ENCODE results near the gene PTPRN. TPM values are rescaled to one million over a fixed set of nuclear protein-coding genes. Genes with fewer than 3 reads are reported as not detected.
"Not testable (repeated sequence)": the region's sequence is repeated elsewhere in the genome, so short reads cannot be mapped to it uniquely, and the experiment has no call there.

The PTPRN gene
- total and polyA plus RNA-seq, 2 experiments from 2014 or later, result 5.1 to 22.1 TPM

GRCh38 chr2:219287580-219288265, 21.5 kb downstream of the PTPRN start:
- peaks cover 8% of the 10 kb centered on the region for H3K27me3 Mint-ChIP-seq (ENCODE audit: insufficient read depth, low read depth, poor library complexity)
- ATAC-seq (no peak), DNase-seq (ENCODE audit: low spot score) (no peak)
- no peak for TF ChIP-seq STAT1 (IDR thresholded peaks at IDR 0.05; ENCODE audit: unreplicated experiment)
- TF ChIP-seq, protein P1, sequence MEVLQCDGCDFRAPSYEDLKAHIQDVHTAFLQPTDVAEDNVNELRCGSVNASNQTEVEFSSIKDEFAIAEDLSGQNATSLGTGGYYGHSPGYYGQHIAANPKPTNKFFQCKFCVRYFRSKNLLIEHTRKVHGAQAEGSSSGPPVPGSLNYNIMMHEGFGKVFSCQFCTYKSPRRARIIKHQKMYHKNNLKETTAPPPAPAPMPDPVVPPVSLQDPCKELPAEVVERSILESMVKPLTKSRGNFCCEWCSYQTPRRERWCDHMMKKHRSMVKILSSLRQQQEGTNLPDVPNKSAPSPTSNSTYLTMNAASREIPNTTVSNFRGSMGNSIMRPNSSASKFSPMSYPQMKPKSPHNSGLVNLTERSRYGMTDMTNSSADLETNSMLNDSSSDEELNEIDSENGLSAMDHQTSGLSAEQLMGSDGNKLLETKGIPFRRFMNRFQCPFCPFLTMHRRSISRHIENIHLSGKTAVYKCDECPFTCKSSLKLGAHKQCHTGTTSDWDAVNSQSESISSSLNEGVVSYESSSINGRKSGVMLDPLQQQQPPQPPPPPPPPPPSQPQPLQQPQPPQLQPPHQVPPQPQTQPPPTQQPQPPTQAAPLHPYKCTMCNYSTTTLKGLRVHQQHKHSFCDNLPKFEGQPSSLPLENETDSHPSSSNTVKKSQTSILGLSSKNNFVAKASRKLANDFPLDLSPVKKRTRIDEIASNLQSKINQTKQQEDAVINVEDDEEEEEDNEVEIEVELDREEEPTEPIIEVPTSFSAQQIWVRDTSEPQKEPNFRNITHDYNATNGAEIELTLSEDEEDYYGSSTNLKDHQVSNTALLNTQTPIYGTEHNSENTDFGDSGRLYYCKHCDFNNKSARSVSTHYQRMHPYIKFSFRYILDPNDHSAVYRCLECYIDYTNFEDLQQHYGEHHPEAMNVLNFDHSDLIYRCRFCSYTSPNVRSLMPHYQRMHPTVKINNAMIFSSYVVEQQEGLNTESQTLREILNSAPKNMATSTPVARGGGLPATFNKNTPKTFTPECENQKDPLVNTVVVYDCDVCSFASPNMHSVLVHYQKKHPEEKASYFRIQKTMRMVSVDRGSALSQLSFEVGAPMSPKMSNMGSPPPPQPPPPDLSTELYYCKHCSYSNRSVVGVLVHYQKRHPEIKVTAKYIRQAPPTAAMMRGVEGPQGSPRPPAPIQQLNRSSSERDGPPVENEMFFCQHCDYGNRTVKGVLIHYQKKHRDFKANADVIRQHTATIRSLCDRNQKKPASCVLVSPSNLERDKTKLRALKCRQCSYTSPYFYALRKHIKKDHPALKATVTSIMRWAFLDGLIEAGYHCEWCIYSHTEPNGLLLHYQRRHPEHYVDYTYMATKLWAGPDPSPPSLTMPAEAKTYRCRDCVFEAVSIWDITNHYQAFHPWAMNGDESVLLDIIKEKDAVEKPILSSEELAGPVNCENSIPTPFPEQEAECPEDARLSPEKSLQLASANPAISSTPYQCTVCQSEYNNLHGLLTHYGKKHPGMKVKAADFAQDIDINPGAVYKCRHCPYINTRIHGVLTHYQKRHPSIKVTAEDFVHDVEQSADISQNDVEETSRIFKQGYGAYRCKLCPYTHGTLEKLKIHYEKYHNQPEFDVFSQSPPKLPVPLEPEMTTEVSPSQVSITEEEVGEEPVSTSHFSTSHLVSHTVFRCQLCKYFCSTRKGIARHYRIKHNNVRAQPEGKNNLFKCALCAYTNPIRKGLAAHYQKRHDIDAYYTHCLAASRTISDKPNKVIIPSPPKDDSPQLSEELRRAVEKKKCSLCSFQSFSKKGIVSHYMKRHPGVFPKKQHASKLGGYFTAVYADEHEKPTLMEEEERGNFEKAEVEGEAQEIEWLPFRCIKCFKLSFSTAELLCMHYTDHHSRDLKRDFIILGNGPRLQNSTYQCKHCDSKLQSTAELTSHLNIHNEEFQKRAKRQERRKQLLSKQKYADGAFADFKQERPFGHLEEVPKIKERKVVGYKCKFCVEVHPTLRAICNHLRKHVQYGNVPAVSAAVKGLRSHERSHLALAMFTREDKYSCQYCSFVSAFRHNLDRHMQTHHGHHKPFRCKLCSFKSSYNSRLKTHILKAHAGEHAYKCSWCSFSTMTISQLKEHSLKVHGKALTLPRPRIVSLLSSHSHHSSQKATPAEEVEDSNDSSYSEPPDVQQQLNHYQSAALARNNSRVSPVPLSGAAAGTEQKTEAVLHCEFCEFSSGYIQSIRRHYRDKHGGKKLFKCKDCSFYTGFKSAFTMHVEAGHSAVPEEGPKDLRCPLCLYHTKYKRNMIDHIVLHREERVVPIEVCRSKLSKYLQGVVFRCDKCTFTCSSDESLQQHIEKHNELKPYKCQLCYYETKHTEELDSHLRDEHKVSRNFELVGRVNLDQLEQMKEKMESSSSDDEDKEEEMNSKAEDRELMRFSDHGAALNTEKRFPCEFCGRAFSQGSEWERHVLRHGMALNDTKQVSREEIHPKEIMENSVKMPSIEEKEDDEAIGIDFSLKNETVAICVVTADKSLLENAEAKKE (CRISPR knock-in tag; IDR thresholded peaks at IDR 0.05), result no peak
- no peak for TF ChIP-seq EZH2phosphoT487 (IDR thresholded peaks at IDR 0.05; ENCODE audit: unreplicated experiment)
- no peaks in the 10 kb centered on the region for H3F3A ChIP-seq (replicated peaks; ENCODE audit: low read depth)
- H3K36me3 ChIP-seq (ENCODE audit: insufficient read depth), result no peaks in the 10 kb centered on the region
- H2AFZ ChIP-seq, result no peak overlapping the region
- H3K9me3 Mint-ChIP-seq, result no peaks in the 10 kb centered on the region; the same call in 2 of the 3 replicates
- peaks cover 4% of the 10 kb centered on the region; the same call in 2 of the 3 replicates for H3K36me3 Mint-ChIP-seq (ENCODE audit: low read depth)
- H3K27me3 ChIP-seq (ENCODE audit: insufficient read depth), result no peaks in the 10 kb centered on the region
- no peaks in the 10 kb centered on the region for H3K79me2 ChIP-seq (replicated peaks; ENCODE audit: insufficient read depth)
- H3K4me1 Mint-ChIP-seq, result peaks cover 12% of the 10 kb centered on the region
- H3K27ac ChIP-seq (ENCODE audit: low read depth), result no peak overlapping the region
- H3K4me3 ChIP-seq, result no peak overlapping the region
- H3K4me3 Mint-ChIP-seq, result no peak overlapping the region
- H3K4me2 ChIP-seq, result no peak overlapping the region
- H3K4me1 ChIP-seq (ENCODE audit: insufficient read depth), result peaks cover 4% of the 10 kb centered on the region; the same call in 1 of the 2 replicates
- H4K20me1 ChIP-seq (replicated peaks; ENCODE audit: insufficient read depth), result no peaks in the 10 kb centered on the region; the same call in 1 of the 2 replicates
- no peaks in the 10 kb centered on the region for H3K9me2 ChIP-seq (ENCODE audit: insufficient read depth)
- H3K27ac Mint-ChIP-seq, result no peak overlapping the region

DNA sequence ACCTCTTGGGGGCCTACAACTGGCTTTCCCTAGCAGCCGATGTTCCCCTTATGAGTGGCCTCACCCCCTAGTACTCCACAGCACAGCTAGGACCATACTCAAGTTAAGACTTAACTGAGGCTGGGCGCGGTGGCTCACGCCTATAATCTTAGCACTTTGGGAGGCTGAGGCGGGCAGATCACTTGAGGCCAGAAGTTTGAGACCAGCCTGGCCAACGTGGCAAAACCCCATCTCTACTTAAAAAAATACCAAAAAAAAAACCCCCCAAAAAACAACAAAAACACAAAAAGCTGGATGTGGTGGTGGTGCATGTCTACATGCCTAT, 22.1 kb downstream of the PTPRN start:
- not testable (repeated sequence) for H3K79me2 ChIP-seq (replicated peaks; ENCODE audit: insufficient read depth); H2AFZ ChIP-seq; H3K36me3 Mint-ChIP-seq (ENCODE audit: low read depth); H3K9me3 Mint-ChIP-seq; H3K27me3 ChIP-seq (ENCODE audit: insufficient read depth); H3F3A ChIP-seq (replicated peaks; ENCODE audit: low read depth); H3K9me2 ChIP-seq (ENCODE audit: insufficient read depth); H3K4me3 Mint-ChIP-seq; H3K4me2 ChIP-seq; H4K20me1 ChIP-seq (replicated peaks; ENCODE audit: insufficient read depth); H3K27me3 Mint-ChIP-seq (ENCODE audit: insufficient read depth, low read depth, poor library complexity); H3K27ac ChIP-seq (ENCODE audit: low read depth); DNase-seq (ENCODE audit: low spot score); H3K27ac Mint-ChIP-seq; H3K4me3 ChIP-seq; H3K36me3 ChIP-seq (ENCODE audit: insufficient read depth); H3K4me1 ChIP-seq (ENCODE audit: insufficient read depth)
- peak; percentile 7; the same call in 2 of the 3 replicates for ATAC-seq
- peaks cover 12% of the 10 kb centered on the region for H3K4me1 Mint-ChIP-seq

All from GM23338 (cell line).